CD14-positive monocyte (primary cell): Measurements from ENCODE around the gene BSND. TPM values are rescaled to one million over a fixed set of nuclear protein-coding genes. Genes with fewer than 3 reads are reported as not detected.

ENCODE experiments used
- DNase-seq, 3 donors: peaks; one replicate each; pipeline ENCODE4 v3.0.0-alpha.2; 2011 to 2022
- H2AFZ ChIP-seq: 2 replicates; pipeline ENCODE4 v1.6.0; 2012; ENCODE audit warnings: mild to moderate bottlenecking, low read depth, low read length, inconsistent platforms; ENCODE audit not compliant: insufficient read depth, poor library complexity, severe bottlenecking
- H3K27ac ChIP-seq, 2 donors: 1 replicate in 1 of 2; 2 replicates in 1 of 2; pipeline ENCODE4 v1.5.1; 2012 to 2013; ENCODE audit warnings: low read length in 2 of 2, control low read depth in 1 of 2, inconsistent platforms in 1 of 2, low read depth in 1 of 2, mild to moderate bottlenecking in 1 of 2
- H3K27me3 ChIP-seq, 2 donors: one replicate each; pipeline versions ENCODE4 v1.6.0 to v1.6.1; 2011 to 2013; ENCODE audit warnings: low read length in 2 of 2; ENCODE audit not compliant: control insufficient read depth in 2 of 2, insufficient read depth in 2 of 2
- H3K36me3 ChIP-seq, 2 donors: replicated peaks in 1 of 2; 1 replicate in 1 of 2; 2 replicates in 1 of 2; pipeline versions ENCODE4 v1.5.1 to v1.6.1; 2012 to 2013; ENCODE audit warnings: low read length in 2 of 2, control low read depth in 1 of 2, inconsistent platforms in 1 of 2, mild to moderate bottlenecking in 1 of 2; ENCODE audit not compliant: insufficient read depth in 2 of 2, control insufficient read depth in 1 of 2
- H3K4me1 ChIP-seq, 2 donors: 1 replicate in 1 of 2; 2 replicates in 1 of 2; pipeline versions ENCODE4 v1.5.1 to v1.6.1; 2012 to 2013; ENCODE audit warnings: low read length in 2 of 2, control low read depth in 1 of 2, inconsistent platforms in 1 of 2, mild to moderate bottlenecking in 1 of 2, moderate library complexity in 1 of 2; ENCODE audit not compliant: insufficient read depth in 2 of 2, control insufficient read depth in 1 of 2
- H3K4me2 ChIP-seq: replicated peaks from 2 replicates; pipeline ENCODE3; 2012; ENCODE audit warnings: low read length, moderate library complexity, mild to moderate bottlenecking; ENCODE audit not compliant: poor library complexity, severe bottlenecking; ENCODE audit errors: extremely low read depth
- H3K4me3 ChIP-seq, 3 experiments: fragments of 200-600 bp in 1 of 3; sonication (generic) in 1 of 3; replicated peaks in 1 of 3; 1 replicate in 2 of 3; 2 replicates in 1 of 3; pipeline ENCODE4 v1.5.1; 2011 to 2013; ENCODE audit warnings: low read length in 3 of 3, mild to moderate bottlenecking in 3 of 3, control low read depth in 2 of 3, low read depth in 2 of 3, inconsistent platforms in 1 of 3, moderate library complexity in 1 of 3
- H3K79me2 ChIP-seq: 2 replicates; pipeline ENCODE4 v1.6.0; 2012; ENCODE audit warnings: mild to moderate bottlenecking, control low read depth, inconsistent platforms, low read length, moderate library complexity; ENCODE audit not compliant: insufficient read depth
- H3K9ac ChIP-seq: 2 replicates; pipeline ENCODE4 v1.6.0; 2017; ENCODE audit warnings: low read length, mild to moderate bottlenecking; ENCODE audit not compliant: insufficient read depth, poor library complexity, severe bottlenecking
- H3K9me3 ChIP-seq, 2 donors: replicated peaks in 1 of 2; 1 replicate in 1 of 2; 2 replicates in 1 of 2; pipeline versions ENCODE4 v1.5.1 to v1.6.1; 2012 to 2013; ENCODE audit warnings: low read length in 2 of 2, control low read depth in 1 of 2; ENCODE audit not compliant: control insufficient read depth in 1 of 2, insufficient read depth in 1 of 2
- H4K20me1 ChIP-seq: 2 replicates; pipeline ENCODE4 v1.6.0; 2012; ENCODE audit warnings: mild to moderate bottlenecking, low read length, control low read depth, moderate library complexity; ENCODE audit not compliant: insufficient read depth
- H3K27ac Mint-ChIP-seq, 7 donors: one replicate each; pipeline ENCODE4 v1.8.0; 2020; ENCODE audit warnings: mild to moderate bottlenecking in 7 of 7, mixed read lengths in 7 of 7, moderate library complexity in 6 of 7, inconsistent platforms in 2 of 7
- H3K27me3 Mint-ChIP-seq, 3 donors: one replicate each; pipeline ENCODE4 v1.8.0; 2021 to 2022; ENCODE audit warnings: low read depth in 3 of 3, mild to moderate bottlenecking in 3 of 3, mixed read lengths in 3 of 3, moderate library complexity in 3 of 3, inconsistent platforms in 1 of 3
- H3K36me3 Mint-ChIP-seq, 2 donors: one replicate each; pipeline ENCODE4 v1.8.0; 2020; ENCODE audit warnings: mixed read lengths in 2 of 2, inconsistent platforms in 1 of 2, mild to moderate bottlenecking in 1 of 2
- H3K4me1 Mint-ChIP-seq: one replicate; pipeline ENCODE4 v1.8.0; 2020; ENCODE audit warnings: mild to moderate bottlenecking, mixed read lengths
- H3K4me3 Mint-ChIP-seq, 2 donors: one replicate each; pipeline ENCODE4 v1.8.0; 2020; ENCODE audit warnings: mild to moderate bottlenecking in 2 of 2, mixed read lengths in 2 of 2, moderate library complexity in 1 of 2
- H3K9me3 Mint-ChIP-seq, 7 donors: one replicate each; pipeline ENCODE4 v1.8.0; 2020 to 2022; ENCODE audit warnings: mixed read lengths in 7 of 7, mild to moderate bottlenecking in 6 of 7, moderate library complexity in 6 of 7, inconsistent platforms in 2 of 7
- WGBS: methylation state at CpG from one replicate; pipeline ENCODE4 v1.1.5; 2013; ENCODE audit warnings: missing lambda C conversion rate; ENCODE audit not compliant: insufficient coverage; 5-methylcytosine and 5-hydroxymethylcytosine counted together
- intact Hi-C, 2 donors: fragments of 100-400 bp; cut with micrococcal nuclease; formaldehyde crosslinking; loops; one replicate each; pipeline versions ENCODE4 v1.15.0 to v1.15.1; 2023
- polyA plus RNA-seq, 3 donors: library from polyadenylated mRNA; depleted of rRNA in 1 of 3; unstranded in 2 of 3; stranded (reverse) in 1 of 3; fragments of 300-500 nt in 2 of 3; fragments of >200 nt in 1 of 3; fragmentation: Illumina TruSeq in 2 of 3; gene quantifications; 1 replicate in 2 of 3; 2 replicates in 1 of 3; pipeline ENCODE4 v1.2.3, GENCODE V29; 2012 to 2021
- TF ChIP-seq, protein P1 (sequence below): fragments of 200-600 bp; IDR thresholded peaks from one replicate; pipeline ENCODE4 v1.8.0; 2022; ENCODE audit warnings: antibody characterized with exemption, mild to moderate bottlenecking

Gene BSND
- polyA plus RNA-seq, 3 donors: not detected

DNA sequence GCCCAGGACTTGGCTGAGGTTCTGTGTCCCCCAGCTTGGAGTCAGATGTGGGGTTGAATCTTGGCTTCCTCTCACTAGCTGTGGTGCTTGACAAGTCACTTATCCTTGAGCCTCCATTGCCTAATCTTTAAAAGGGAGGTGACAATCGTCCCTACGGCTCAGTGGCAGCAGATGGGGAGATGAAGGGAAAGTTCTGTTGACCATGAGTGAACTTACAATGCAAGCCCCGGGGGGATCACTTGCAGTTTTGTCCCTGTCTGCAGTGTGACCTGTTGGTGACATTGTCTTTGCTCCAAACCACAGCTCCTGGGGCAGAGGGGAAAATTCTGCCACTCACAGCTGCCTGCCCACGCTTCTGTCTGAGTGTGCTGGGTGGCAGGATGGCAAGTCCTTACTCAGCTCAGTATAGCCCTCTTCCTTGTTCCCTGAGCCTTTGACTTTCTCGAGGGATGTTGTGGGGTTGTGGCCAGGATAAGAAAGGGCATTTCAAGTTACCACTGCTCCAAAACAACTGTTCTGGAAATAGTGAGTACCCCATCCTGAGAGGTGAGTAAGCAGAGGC is 42.3 kb downstream of the BSND start:
- TF ChIP-seq, protein P1, sequence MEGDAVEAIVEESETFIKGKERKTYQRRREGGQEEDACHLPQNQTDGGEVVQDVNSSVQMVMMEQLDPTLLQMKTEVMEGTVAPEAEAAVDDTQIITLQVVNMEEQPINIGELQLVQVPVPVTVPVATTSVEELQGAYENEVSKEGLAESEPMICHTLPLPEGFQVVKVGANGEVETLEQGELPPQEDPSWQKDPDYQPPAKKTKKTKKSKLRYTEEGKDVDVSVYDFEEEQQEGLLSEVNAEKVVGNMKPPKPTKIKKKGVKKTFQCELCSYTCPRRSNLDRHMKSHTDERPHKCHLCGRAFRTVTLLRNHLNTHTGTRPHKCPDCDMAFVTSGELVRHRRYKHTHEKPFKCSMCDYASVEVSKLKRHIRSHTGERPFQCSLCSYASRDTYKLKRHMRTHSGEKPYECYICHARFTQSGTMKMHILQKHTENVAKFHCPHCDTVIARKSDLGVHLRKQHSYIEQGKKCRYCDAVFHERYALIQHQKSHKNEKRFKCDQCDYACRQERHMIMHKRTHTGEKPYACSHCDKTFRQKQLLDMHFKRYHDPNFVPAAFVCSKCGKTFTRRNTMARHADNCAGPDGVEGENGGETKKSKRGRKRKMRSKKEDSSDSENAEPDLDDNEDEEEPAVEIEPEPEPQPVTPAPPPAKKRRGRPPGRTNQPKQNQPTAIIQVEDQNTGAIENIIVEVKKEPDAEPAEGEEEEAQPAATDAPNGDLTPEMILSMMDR: no peak
- Mint-ChIP-seq H3K4me3 (peak overlapping the region in 1 of 2 donors; percentile 88), H3K27ac (no peak overlapping the region), H3K36me3 (no peaks in the 10 kb centered on the region), H3K9me3 (peaks cover 0 to 10% (median 2%) of the 10 kb centered on the region in 7 donors), H3K4me1 (peaks cover 27% of the 10 kb centered on the region), H3K27me3 (peaks cover 53 to 74% (median 57%) of the 10 kb centered on the region in 3 donors)
- Histone ChIP-seq H4K20me1 (no peaks in the 10 kb centered on the region), H3K9ac (no peak overlapping the region), H3K9me3 (peaks cover 0 to 11% of the 10 kb centered on the region in 2 donors), H3K4me3 (no peak overlapping the region), H3K27ac (no peak overlapping the region), H3K27me3 (peaks cover 30 to 49% of the 10 kb centered on the region in 2 donors), H3K4me2 (no peak overlapping the region), H3K4me1 (peaks cover 6 to 14% of the 10 kb centered on the region in 2 donors), H2AFZ (no peak overlapping the region), H3K36me3 (no peaks in the 10 kb centered on the region), H3K79me2 (no peaks in the 10 kb centered on the region)
- WGBS: 42% methylated on average over 3 of the region's 5 CpGs
- intact Hi-C loops: no loop called here
- DNase-seq: no peak

DNA sequence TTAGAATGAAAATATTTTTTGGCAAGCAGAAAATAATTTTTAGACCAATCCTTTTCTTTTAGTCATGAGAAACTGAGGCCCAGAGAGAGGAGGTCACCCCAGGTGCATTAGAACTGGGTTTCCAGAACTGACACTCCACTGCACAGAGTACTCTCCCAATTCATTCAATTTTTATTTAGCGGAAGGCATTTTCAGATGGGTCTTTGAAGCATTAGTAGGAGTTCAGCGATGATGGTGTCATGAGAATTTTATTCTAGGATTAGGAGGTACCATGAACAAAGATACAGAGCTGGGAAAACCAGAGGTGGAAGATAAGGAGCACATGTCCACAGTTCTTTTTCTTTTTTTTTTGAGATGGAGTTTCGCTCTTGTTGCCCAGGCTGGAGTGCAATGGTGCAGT is 42.9 kb downstream of the BSND start:
- H3K36me3 ChIP-seq: no peaks in the 10 kb centered on the region
- Mint-ChIP-seq H3K27ac (no peak overlapping the region), H3K4me1 (peaks cover 22% of the 10 kb centered on the region), H3K36me3 (no peaks in the 10 kb centered on the region), H3K9me3 (peaks cover 0 to 10% (median 2%) of the 10 kb centered on the region in 7 donors), H3K4me3 (peak overlapping the region in 1 of 2 donors; percentile 88), H3K27me3 (peaks cover 53 to 71% (median 57%) of the 10 kb centered on the region in 3 donors)
- DNase-seq: no peak
- intact Hi-C loops: no loop called here
- H3K4me2 ChIP-seq: no peak overlapping the region
- no peak overlapping the region for H3K4me3 ChIP-seq
- H4K20me1 ChIP-seq: no peaks in the 10 kb centered on the region
- no peak overlapping the region for H3K9ac ChIP-seq
- WGBS: 89% methylated on average over 1 of the region's 3 CpGs
- no peaks in the 10 kb centered on the region for H3K79me2 ChIP-seq
- TF ChIP-seq, protein P1: no peak
- H2AFZ ChIP-seq: no peak overlapping the region
- peaks cover under 1 to 9% of the 10 kb centered on the region in 2 donors for H3K4me1 ChIP-seq
- peaks cover 30 to 49% of the 10 kb centered on the region in 2 donors for H3K27me3 ChIP-seq
- no peak overlapping the region for H3K27ac ChIP-seq
- peaks cover 0 to 11% of the 10 kb centered on the region in 2 donors for H3K9me3 ChIP-seq
